Parathyroid adenoma (tissue), 2 donors: ENCODE data around the gene CLMN.

ENCODE experiments used
- H2AFZ ChIP-seq: fragments of 300-600 bp; sonication (generic); one replicate; pipeline ENCODE4 v1.7.0; 2017; ENCODE audit warnings: antibody characterized with exemption, mild to moderate bottlenecking
- H3K27ac ChIP-seq: fragments of 300-600 bp; sonication (generic); one replicate; pipeline ENCODE4 v1.7.0; 2017
- H3K27me3 ChIP-seq: fragments of 300-600 bp; sonication (generic); one replicate; pipeline ENCODE4 v1.7.0; 2017; ENCODE audit warnings: low read length; ENCODE audit not compliant: control insufficient read depth, insufficient read depth
- H3K36me3 ChIP-seq: fragments of 300-600 bp; sonication (generic); one replicate; pipeline ENCODE4 v1.7.0; 2017; ENCODE audit warnings: low read length; ENCODE audit not compliant: control insufficient read depth, insufficient read depth
- H3K4me1 ChIP-seq: fragments of 300-600 bp; sonication (generic); one replicate; pipeline ENCODE4 v1.7.0; 2017; ENCODE audit warnings: control low read depth
- H3K4me2 ChIP-seq: fragments of 300-600 bp; sonication (generic); one replicate; pipeline ENCODE4 v1.7.0; 2017; ENCODE audit warnings: low read length
- H3K4me3 ChIP-seq: fragments of 300-600 bp; sonication (generic); one replicate; pipeline ENCODE4 v1.7.0; 2017; ENCODE audit warnings: low read depth, low read length
- H3K79me2 ChIP-seq: fragments of 300-600 bp; sonication (generic); one replicate; pipeline ENCODE4 v1.7.0; 2017; ENCODE audit warnings: control low read depth
- H3K9ac ChIP-seq: fragments of 300-600 bp; sonication (generic); one replicate; pipeline ENCODE4 v1.7.0; 2017; ENCODE audit warnings: mild to moderate bottlenecking
- H3K9me3 ChIP-seq: fragments of 300-600 bp; sonication (generic); one replicate; pipeline ENCODE4 v1.7.0; 2017; ENCODE audit warnings: low read length; ENCODE audit not compliant: control insufficient read depth
- TF ChIP-seq, protein P1 (sequence below): fragments of 300-600 bp; sonication (generic); IDR thresholded peaks from one replicate; pipeline ENCODE4 v1.7.0; 2017; ENCODE audit warnings: antibody characterized with exemption, mild to moderate bottlenecking
- donor health status: primary hyperparathyroidism.

Gene CLMN

DNA sequence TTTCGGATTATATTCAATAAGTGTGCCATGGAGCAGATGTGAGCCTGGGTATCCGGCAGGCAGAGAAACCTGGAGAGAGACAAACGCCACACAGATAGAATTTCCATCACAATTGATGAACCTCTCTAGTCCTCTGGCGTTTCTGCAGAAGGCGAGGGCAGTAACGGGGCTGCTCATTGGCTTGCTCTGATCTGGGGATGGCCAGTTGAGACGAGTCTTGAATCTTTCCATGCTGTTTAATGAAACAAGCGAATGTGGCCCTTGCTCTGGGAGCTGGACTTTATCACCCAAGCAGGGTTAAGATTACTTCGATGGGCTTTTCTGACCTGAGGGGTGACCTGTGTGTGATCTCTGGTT is 42.4 kb upstream of the CLMN start:
- peak overlapping the region; percentile 65 for H2AFZ ChIP-seq
- H3K79me2 ChIP-seq, result no peaks in the 10 kb centered on the region
- peak overlapping the region; percentile 86 for H3K4me2 ChIP-seq
- no peak overlapping the region for H3K27ac ChIP-seq
- no peaks in the 10 kb centered on the region for H3K9me3 ChIP-seq
- no peaks in the 10 kb centered on the region for H3K4me1 ChIP-seq
- H3K9ac ChIP-seq, result no peak overlapping the region
- H3K4me3 ChIP-seq, result peak overlapping the region; percentile 72
- H3K27me3 ChIP-seq, result no peaks in the 10 kb centered on the region
- no peaks in the 10 kb centered on the region for H3K36me3 ChIP-seq
- TF ChIP-seq, protein P1, sequence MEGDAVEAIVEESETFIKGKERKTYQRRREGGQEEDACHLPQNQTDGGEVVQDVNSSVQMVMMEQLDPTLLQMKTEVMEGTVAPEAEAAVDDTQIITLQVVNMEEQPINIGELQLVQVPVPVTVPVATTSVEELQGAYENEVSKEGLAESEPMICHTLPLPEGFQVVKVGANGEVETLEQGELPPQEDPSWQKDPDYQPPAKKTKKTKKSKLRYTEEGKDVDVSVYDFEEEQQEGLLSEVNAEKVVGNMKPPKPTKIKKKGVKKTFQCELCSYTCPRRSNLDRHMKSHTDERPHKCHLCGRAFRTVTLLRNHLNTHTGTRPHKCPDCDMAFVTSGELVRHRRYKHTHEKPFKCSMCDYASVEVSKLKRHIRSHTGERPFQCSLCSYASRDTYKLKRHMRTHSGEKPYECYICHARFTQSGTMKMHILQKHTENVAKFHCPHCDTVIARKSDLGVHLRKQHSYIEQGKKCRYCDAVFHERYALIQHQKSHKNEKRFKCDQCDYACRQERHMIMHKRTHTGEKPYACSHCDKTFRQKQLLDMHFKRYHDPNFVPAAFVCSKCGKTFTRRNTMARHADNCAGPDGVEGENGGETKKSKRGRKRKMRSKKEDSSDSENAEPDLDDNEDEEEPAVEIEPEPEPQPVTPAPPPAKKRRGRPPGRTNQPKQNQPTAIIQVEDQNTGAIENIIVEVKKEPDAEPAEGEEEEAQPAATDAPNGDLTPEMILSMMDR, result no peak

DNA sequence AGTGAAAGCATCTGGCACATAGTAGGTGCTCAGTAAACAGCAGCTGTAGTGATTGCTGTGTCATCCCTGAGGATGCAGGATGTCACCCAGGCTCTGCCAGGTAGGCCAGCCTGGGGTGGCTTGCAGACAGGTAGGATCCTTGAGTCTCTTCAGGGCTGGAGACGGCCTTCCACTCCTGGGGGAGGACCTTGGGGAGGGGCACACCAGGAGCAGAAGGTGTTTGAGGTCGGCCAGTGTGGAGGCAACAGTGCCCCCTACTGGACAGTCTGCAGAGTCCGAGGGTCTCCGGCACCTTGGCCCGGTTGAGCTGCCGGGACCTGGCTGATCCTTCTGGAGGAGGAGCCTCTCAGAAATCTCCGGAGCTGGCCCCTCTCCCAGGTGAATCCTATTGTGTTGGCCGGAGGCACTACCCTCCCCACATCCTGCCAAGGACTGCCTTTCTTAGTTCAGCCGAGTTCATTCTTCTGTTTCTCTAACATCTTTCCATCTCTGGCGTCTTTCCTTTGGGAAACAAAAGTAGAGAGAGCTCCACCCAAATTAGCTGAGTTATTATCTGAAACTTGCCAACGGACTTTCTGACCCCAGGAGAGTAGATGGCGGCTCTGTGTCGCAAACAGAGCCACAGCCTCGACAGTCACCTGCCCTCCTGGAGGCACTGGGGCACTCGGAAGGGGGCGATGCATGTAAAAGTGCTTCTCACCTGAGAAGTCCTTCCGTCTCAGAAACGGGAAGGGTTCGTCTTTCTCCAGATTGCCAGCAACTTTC is 41.8 kb upstream of the CLMN start:
- Histone ChIP-seq H3K4me3 (peak overlapping the region; percentile 72), H3K9me3 (no peaks in the 10 kb centered on the region), H3K9ac (no peak overlapping the region), H3K27ac (no peak overlapping the region), H2AFZ (peak overlapping the region; percentile 65), H3K4me2 (peak overlapping the region; percentile 86), H3K27me3 (no peaks in the 10 kb centered on the region), H3K79me2 (no peaks in the 10 kb centered on the region), H3K36me3 (no peaks in the 10 kb centered on the region), H3K4me1 (no peaks in the 10 kb centered on the region)
- TF ChIP-seq, protein P1, result peak; percentile 31

DNA sequence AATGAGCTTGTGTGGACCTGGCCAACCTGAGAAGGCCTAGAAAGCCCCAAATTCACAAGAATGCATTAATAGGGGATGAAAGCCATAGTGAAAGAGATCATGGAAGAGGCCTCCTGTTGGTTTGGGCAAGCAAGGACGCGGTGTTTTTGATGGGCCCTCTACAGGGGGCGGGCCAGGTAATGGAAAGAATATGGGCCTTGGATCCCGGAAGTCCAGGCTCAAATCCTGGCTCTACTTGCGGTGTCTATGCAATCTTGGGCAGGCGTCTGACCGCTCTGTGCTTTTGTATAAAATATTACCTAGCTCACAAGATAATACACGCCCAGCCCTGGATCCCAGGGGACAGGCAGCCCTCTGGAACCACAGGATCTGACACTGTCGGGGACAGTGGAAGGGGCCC is 41.1 kb upstream of the CLMN start:
- Histone ChIP-seq H3K9me3 (no peaks in the 10 kb centered on the region), H3K27ac (no peak overlapping the region), H3K9ac (no peak overlapping the region), H3K36me3 (no peaks in the 10 kb centered on the region), H3K4me2 (no peak overlapping the region), H3K79me2 (no peaks in the 10 kb centered on the region), H2AFZ (no peak overlapping the region), H3K4me3 (no peak overlapping the region), H3K27me3 (no peaks in the 10 kb centered on the region), H3K4me1 (no peaks in the 10 kb centered on the region)
- TF ChIP-seq, protein P1, result no peak

DNA sequence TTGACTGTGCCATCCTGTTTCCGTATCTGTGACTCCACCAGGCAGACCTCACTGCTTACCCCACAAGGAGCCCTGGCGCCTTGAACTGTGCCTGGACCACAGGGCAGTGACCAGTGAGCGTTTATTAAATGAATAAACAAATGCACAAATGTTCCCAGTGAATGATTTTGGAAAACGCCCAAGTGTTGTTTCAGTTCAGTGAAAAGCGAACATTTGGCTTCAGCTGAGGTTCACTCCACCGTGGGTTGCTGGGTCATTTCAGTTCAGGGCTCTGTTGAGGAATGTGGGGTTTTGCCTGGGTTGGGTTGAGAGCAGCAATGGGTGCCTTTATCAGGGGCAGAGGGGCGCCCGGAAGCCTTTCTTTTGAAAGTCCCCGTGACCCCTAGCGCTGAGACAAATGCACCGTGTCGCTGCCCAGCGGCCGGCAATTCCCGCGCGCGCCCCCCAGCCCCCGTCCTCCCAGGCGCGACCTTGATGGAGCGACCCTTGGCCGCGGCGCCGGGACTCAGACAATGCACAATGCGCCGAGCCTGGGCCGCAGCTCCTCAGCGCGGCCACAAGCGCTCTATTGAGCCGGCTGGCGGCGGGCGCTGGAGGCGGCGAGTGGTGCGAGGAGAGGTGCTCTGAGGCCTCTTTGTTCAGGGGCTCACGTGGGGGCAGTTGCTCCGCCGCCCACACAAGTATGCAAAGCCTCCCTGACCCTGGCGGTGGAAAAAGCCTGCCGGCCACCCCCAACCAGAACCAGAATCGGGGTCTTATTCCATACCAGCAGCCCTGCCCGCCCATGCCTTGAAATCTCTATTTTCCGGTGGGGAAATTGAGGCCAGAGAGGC is 40.5 kb upstream of the CLMN start:
- Histone ChIP-seq H3K9me3 (no peaks in the 10 kb centered on the region), H3K4me2 (no peak overlapping the region), H3K4me3 (no peak overlapping the region), H3K27me3 (no peaks in the 10 kb centered on the region), H3K9ac (no peak overlapping the region), H3K36me3 (no peaks in the 10 kb centered on the region), H3K79me2 (no peaks in the 10 kb centered on the region), H3K27ac (no peak overlapping the region), H2AFZ (no peak overlapping the region), H3K4me1 (no peaks in the 10 kb centered on the region)
- TF ChIP-seq, protein P1, result no peak
